ENCODE measurements around the gene FBLN1.
"Not testable (repeated sequence)": the region's sequence is repeated elsewhere in the genome, so short reads cannot be mapped to it uniquely, and the experiment has no call there.

The FBLN1 gene

DNA sequence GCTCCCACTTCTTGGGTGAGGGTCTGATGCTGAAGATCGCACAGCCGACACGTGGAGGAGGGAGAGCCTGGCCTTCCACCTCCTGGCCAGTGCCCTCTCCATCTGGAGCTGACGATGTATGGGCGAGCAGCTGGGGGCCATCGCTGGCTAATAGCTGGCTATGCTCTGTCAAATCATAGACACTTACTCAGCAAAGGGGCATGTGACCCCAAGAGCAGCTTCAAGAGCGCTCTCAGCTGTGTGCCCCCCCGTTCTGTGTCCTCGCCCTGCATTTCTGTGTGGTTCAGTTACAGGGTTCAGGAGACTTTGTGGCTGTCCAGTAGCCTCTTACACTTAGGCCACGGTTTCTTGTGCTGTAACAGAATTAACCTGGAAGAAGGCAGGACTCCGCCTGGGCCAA, 26.4 kb downstream of the FBLN1 start:
- DNase-seq, result no peak

GRCh38 chr22:45529971-45530575, 27.4 kb downstream of the FBLN1 start:
- DNase-seq, result no peak

DNA sequence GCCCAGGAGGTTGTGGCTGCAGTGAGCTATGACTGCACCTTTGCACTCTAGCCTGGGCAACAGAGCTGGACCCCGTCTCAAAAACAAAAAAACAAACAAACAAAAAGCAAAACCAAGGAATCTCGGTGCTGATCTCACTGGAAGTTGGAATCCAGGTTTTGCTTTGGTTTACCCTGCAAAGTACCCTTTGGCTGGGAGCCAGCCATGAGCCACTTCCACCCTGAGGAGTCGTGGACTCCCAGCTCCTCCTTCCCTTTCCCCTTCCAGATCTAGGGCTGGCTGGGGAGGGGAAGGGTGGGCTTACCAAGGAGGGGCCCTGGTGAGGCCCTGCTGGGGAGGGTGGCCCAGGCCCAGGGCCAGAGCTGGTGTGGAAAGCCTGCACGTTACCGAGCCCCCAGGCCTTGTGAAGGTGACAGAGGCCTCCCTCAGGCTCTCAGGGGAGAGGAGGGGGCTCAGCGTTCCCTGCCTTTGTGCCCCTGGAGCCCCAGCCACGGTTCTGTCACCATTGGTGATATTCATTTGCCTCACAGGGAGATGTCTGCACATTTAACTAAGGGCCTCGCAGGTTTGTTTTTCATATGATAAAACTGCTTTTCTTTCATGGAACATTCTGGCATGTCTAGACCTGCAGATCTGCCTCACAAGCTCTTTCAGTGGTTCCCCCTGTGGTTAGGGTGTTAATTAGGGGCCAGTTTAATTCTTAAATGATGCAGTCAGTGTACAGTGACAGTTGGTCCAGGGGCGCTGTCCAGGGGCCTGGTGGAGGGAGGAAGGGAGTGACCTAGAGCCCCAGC, 29.0 kb downstream of the FBLN1 start:
- DNase-seq, result no peak

DNA sequence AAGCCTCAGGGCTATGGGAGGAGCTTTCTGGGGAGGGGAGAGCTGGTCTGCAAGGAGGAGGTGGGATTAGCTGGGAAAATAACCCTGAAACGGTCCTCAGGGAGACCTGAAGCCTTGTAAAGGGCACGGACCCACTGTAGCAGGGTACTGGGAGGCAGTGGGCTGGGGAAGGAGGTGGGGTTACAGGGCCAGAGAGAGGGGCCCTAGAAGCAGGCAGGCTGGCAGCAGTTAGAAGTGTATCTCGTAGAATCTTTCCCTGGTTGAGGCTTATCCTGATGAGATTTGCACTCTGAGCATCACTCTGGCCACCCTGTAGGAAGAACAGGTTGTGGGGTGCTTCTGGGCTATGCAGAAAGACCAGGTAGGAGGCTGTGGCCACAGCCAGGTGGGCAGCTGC, 29.6 kb downstream of the FBLN1 start:
- no peak for DNase-seq

DNA sequence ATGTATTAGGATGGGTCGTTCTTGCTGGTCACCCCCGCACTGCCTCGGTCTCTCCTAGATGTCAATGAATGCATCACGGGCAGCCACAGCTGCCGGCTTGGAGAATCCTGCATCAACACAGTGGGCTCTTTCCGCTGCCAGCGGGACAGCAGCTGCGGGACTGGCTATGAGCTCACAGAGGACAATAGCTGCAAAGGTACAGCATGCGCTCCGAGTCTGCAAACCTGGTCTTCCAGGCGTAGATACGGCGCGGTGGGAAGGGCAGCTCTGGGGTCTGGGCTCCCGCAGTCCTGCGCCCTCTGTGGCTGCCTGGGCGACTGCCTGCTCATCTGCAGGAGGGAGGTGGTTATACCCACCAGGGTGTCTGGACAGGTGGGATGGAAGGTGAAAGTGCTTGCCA, 31.0 kb downstream of the FBLN1 start:
- DNase-seq, result no peak

DNA sequence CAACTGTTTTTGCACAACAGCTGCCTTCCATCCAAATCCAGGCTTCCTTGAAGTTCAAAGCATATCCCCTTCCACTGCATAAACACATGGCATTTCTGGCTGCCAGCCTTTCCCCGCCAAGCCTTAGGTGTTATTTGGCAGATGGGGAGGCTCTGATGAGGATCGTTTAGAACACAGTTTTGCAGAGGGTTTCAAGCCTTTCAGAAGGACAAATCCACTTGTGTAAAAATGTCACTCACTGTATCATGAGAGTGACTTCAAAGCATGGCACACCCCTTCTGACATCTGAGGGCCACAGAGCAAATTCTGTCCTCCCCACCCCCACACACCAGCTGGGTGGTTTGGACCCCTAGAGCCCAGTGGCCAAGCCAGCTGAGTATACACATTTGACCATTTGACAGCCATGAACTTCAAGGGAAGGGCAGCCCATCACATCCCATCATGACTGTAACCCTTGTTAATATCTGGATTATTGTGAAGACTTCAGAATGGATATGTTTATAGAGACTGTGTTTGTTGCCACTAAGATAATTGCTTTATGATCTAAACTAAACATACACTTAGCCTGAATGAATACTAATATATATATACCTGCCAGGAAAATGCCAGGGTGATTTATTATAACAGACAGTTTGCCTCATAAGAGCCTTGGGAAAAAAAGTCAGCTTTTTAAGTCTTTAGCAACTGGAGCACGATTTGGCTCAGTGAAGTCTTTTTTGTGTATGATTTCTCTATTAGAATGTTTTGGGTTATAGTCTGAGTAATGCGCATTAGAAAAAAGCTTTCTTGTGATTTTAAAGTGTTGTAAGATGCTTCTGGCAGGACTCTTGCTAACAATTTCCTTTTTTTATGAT, 31.9 kb downstream of the FBLN1 start:
- no peak for DNase-seq

DNA sequence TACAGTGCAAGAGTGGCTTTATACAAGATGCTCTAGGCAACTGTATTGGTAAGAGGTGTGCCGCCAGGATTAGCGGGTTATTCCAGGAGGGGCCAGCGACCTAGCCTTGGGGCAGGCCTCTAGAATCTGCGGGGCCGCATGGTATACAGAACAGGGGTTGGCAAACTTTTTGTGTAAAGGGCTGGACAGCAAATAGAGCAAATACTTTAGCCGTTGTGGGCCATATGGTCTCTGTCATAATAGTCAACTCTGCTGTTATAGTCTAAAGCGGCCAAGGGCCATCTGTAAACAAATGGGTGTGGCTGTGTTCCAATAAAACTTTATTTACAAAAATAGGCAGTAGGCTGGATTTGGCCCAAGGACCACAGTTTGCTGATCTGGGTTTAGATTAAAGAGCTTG, 32.6 kb downstream of the FBLN1 start:
- no peak for DNase-seq

GRCh38 chr22:45535835-45536234, 33.2 kb downstream of the FBLN1 start:
- DNase-seq, result not testable (repeated sequence)

- DNase-seq, result no peak
Observed at GRCh38 chr22:45537734-45538181, 35.1 kb downstream of the FBLN1 start.

GRCh38 chr22:45538281-45538680, 35.6 kb downstream of the FBLN1 start:
- no peak for DNase-seq

DNA sequence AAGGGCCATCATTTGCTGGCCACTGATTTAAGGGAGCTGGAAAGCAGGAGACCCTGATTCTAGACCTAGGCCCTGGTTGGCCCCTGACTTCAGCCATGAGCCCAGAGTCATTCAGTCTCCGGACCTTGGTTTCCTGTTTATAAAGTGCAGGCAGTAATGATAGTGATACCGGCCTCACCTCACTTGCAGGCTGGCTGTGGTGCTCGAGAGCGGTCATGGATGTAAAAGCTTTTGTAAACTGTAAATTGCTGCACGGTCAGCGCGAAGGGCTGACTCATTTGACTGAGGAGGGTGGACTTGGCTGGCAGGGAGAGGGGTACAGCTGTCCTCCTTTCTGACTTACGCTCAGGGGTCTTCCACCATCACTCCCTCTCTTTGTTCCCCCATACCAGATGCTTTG, 37.4 kb downstream of the FBLN1 start:
- no peak for DNase-seq

DNA sequence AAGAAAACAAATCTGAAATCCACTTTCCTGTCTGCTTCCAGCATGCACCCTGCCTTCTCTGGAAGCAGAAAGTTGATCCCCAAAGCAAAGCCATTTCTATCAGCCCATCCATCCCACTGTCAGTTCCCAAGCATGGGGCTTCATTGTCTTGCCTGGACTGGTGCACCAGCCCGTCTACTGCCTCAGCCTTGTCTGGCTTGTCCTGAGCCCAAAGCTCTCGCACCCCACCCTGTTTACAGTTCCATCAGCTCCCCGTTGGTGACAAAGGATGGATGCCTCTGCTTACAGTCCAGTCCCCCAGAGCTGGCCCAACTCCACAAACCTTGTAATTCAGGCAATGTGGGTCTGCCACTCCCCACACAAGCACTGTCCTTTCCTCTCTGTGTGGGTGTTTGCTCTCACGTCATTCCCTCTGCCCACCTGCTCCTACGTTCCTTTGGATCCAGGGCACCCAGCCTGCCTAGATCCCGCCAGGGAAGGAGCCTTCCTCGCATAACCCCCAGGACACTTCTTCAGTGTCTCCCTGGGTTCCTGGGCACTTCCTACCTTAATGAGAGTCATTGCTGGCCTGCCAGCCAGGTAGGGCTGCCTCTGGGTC, 38.8 kb downstream of the FBLN1 start:
- DNase-seq, result no peak

- no peak for DNase-seq
Observed at GRCh38 chr22:45542001-45542520, 39.4 kb downstream of the FBLN1 start.

GRCh38 chr22:45542736-45543135, 40.1 kb downstream of the FBLN1 start:
- DNase-seq, result not testable (repeated sequence)

DNA sequence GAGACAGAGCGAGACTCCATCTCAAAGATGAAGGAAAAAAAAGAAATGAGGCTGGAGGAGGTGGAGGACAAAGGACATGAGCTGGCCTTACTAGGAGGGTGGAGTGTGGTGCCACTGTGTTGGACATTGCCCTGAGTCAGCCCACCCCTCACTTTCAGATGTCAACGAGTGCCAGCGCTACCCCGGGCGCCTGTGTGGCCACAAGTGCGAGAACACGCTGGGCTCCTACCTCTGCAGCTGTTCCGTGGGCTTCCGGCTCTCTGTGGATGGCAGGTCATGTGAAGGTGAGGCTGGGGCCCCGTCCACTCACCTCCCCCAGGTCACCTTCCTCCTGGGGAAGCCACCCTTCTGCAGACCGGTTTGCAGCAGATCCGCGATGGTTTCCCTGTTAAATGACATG, 40.6 kb downstream of the FBLN1 start:
- no peak for DNase-seq

- DNase-seq, result no peak
Observed at GRCh38 chr22:45544588-45545170, 42.0 kb downstream of the FBLN1 start.

GRCh38 chr22:45546333-45547015, 43.8 kb downstream of the FBLN1 start:
- DNase-seq, result no peak

GRCh38 chr22:45547016-45547345, 44.3 kb downstream of the FBLN1 start:
- no peak for DNase-seq

- no peak for DNase-seq
Observed at GRCh38 chr22:45547731-45548130, 45.0 kb downstream of the FBLN1 start.

GRCh38 chr22:45548247-45548840, 45.7 kb downstream of the FBLN1 start:
- no peak for DNase-seq

DNA sequence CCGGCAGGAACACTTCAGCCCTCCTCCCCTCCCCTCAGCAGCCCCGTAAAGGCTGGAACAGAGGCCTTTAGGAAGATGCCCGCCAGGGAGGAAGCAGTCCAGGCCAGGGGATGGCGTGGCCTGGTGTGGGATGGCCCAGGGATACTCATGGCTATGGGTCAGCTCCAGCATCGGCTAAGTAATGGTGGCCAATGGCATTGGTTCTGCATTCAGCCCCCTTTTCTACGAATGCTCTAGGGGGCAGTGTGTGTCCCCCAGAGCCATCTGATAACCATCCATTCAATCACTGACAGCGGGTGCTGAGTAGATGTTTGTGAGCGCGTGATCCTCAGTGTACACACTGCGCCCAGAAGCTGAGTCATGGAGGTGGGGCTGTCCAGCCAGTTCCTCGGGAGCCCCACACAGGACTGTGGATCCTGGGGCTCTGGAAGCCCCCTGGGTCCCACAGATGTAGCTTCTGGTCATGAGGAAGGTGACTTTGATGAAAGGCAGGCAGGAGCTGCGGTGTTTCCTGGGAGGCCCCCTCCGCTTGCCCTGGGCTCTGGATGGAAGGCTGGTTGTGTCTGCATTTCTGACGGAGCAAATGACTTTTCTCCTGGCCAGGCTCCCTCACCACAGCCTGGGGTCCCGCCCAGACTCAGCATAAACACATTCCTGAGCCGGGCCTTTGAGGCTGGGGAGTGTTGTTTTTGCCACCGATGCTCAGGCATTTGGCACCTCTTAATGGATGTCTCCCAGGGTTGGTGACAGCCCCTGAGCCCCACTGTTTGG, 46.5 kb downstream of the FBLN1 start:
- DNase-seq, result no peak

All from stimulated activated CD4-positive, alpha-beta T cell treated with anti-CD3 and anti-CD28 coated beads, Interleukin-4, amount 100 ng/mL, for 4 hours (primary cell).